H9 (cell line): Measurements from ENCODE around the gene HP. TPM values are rescaled to one million over a fixed set of nuclear protein-coding genes. Genes with fewer than 3 reads are reported as not detected.

Experiments
- DNase-seq: peaks from one replicate; pipeline ENCODE4 v3.0.0-alpha.2; 2017
- H2AFZ ChIP-seq: one replicate; pipeline ENCODE4 v1.6.1; 2013; ENCODE audit warnings: mild to moderate bottlenecking, low read length, control low read depth, moderate library complexity
- H2AK5ac ChIP-seq: 2 replicates; pipeline ENCODE4 v1.6.1; 2013; ENCODE audit warnings: low read length, control low read depth, mixed read lengths; ENCODE audit not compliant: insufficient read length
- H2BK120ac ChIP-seq: one replicate; pipeline ENCODE4 v1.6.1; 2013; ENCODE audit warnings: low read depth, mild to moderate bottlenecking, low read length, control low read depth, inconsistent platforms; ENCODE audit not compliant: poor library complexity, severe bottlenecking
- H2BK12ac ChIP-seq: 2 replicates; pipeline ENCODE4 v1.6.1; 2013; ENCODE audit warnings: low read length, control low read depth, mixed read lengths, low read depth; ENCODE audit not compliant: insufficient read length
- H2BK15ac ChIP-seq: 2 replicates; pipeline ENCODE4 v1.6.1; 2013; ENCODE audit warnings: low read depth, low read length, control low read depth
- H2BK20ac ChIP-seq: one replicate; pipeline ENCODE4 v1.6.1; 2013; ENCODE audit warnings: low read depth, mild to moderate bottlenecking, low read length, control low read depth, inconsistent platforms; ENCODE audit not compliant: poor library complexity, severe bottlenecking
- H2BK5ac ChIP-seq: 2 replicates; pipeline ENCODE4 v1.6.1; 2013; ENCODE audit warnings: low read length, control low read depth, mixed read lengths; ENCODE audit not compliant: insufficient read length
- H3K14ac ChIP-seq: 2 replicates; pipeline ENCODE4 v1.6.1; 2013; ENCODE audit warnings: low read length, control low read depth; ENCODE audit not compliant: insufficient read depth
- H3K18ac ChIP-seq: 2 replicates; pipeline ENCODE4 v1.6.1; 2013; ENCODE audit warnings: low read depth, mild to moderate bottlenecking, mixed read lengths, low read length, control low read depth; ENCODE audit not compliant: insufficient read length
- H3K23ac ChIP-seq: 2 replicates; pipeline ENCODE4 v1.6.1; 2013; ENCODE audit warnings: low read length, control low read depth, mixed read lengths, low read depth; ENCODE audit not compliant: insufficient read length
- H3K23me2 ChIP-seq: 2 replicates; pipeline ENCODE4 v1.6.1; 2013; ENCODE audit warnings: low read depth, mild to moderate bottlenecking, mixed read lengths, low read length, control low read depth; ENCODE audit not compliant: insufficient read length, poor library complexity, severe bottlenecking
- H3K27ac ChIP-seq: 2 replicates; pipeline ENCODE4 v1.5.1; 2013; ENCODE audit warnings: low read length, control low read depth, mixed read lengths, low read depth; ENCODE audit not compliant: insufficient read length
- H3K27me3 ChIP-seq: 2 replicates; pipeline ENCODE4 v1.6.1; 2013; ENCODE audit warnings: low read length, control low read depth, inconsistent platforms; ENCODE audit not compliant: insufficient read depth
- H3K4ac ChIP-seq: 2 replicates; pipeline ENCODE4 v1.6.1; 2013; ENCODE audit warnings: low read depth, mild to moderate bottlenecking, control low read depth, inconsistent platforms, low read length, moderate library complexity
- H3K4me1 ChIP-seq: 2 replicates; pipeline ENCODE4 v1.6.1; 2013; ENCODE audit warnings: low read length, control low read depth, inconsistent platforms; ENCODE audit not compliant: insufficient read depth
- H3K4me2 ChIP-seq: 2 replicates; pipeline ENCODE4 v1.6.1; 2013; ENCODE audit warnings: low read length, control low read depth, mixed read lengths; ENCODE audit not compliant: insufficient read length, insufficient read depth
- H3K56ac ChIP-seq: 2 replicates; pipeline ENCODE4 v1.6.1; 2013; ENCODE audit warnings: low read depth, mild to moderate bottlenecking, mixed read lengths, low read length, control low read depth; ENCODE audit not compliant: insufficient read length
- H3K79me1 ChIP-seq: 2 replicates; pipeline ENCODE4 v1.6.1; 2013; ENCODE audit warnings: low read depth, mild to moderate bottlenecking, moderate library complexity, low read length, control low read depth, inconsistent platforms; ENCODE audit not compliant: insufficient read depth, poor library complexity, severe bottlenecking
- H3K79me2 ChIP-seq: 2 replicates; pipeline ENCODE4 v1.6.1; 2013; ENCODE audit warnings: low read length, control low read depth, inconsistent platforms; ENCODE audit not compliant: insufficient read depth
- H3K9ac ChIP-seq: 2 replicates; pipeline ENCODE4 v1.6.1; 2013; ENCODE audit warnings: low read length, control low read depth, mixed read lengths; ENCODE audit not compliant: insufficient read length; ENCODE audit errors: extremely low read depth
- H3K9me3 ChIP-seq: one replicate; pipeline ENCODE4 v1.6.1; 2013; ENCODE audit warnings: low read depth, low read length, inconsistent platforms; ENCODE audit not compliant: control insufficient read depth
- H3T11ph ChIP-seq: one replicate; pipeline ENCODE4 v1.6.1; 2013; ENCODE audit warnings: mild to moderate bottlenecking, low read length, control low read depth, inconsistent platforms
- H4K20me1 ChIP-seq: one replicate; pipeline ENCODE4 v1.6.1; 2013; ENCODE audit not compliant: control insufficient read depth, insufficient read length, insufficient read depth
- H4K5ac ChIP-seq: 2 replicates; pipeline ENCODE4 v1.6.1; 2013; ENCODE audit warnings: low read depth, mild to moderate bottlenecking, mixed read lengths, low read length, control low read depth; ENCODE audit not compliant: insufficient read length
- H4K8ac ChIP-seq: replicated peaks from 2 replicates; pipeline ENCODE4 v1.6.1; 2013; ENCODE audit warnings: low read length, control low read depth, mixed read lengths, low read depth; ENCODE audit not compliant: insufficient read length
- H4K91ac ChIP-seq: 2 replicates; pipeline ENCODE4 v1.6.1; 2013; ENCODE audit warnings: low read depth, mild to moderate bottlenecking, moderate library complexity, mixed read lengths, low read length, control low read depth; ENCODE audit not compliant: insufficient read length
- H3K27ac Mint-ChIP-seq, 3 experiments: 2 replicates in 2 of 3; 3 replicates in 1 of 3; pipeline ENCODE4 v1.8.0; 2020 to 2021; ENCODE audit warnings: mixed read lengths in 3 of 3, mild to moderate bottlenecking in 1 of 3, moderate library complexity in 1 of 3
- H3K27me3 Mint-ChIP-seq: 2 replicates; pipeline ENCODE4 v1.8.0; 2021; ENCODE audit warnings: low read depth, mild to moderate bottlenecking, moderate library complexity, mixed read lengths
- H3K36me3 Mint-ChIP-seq, 3 experiments: 2 replicates in 2 of 3; 3 replicates in 1 of 3; pipeline ENCODE4 v1.8.0; 2020 to 2021; ENCODE audit warnings: low read depth in 3 of 3, mixed read lengths in 3 of 3; ENCODE audit not compliant: insufficient read depth in 1 of 3
- H3K4me1 Mint-ChIP-seq, 2 experiments: 2 replicates each; pipeline ENCODE4 v1.8.0; 2020; ENCODE audit warnings: mixed read lengths in 2 of 2
- H3K4me3 Mint-ChIP-seq, 2 experiments: 2 replicates in 1 of 2; 3 replicates in 1 of 2; pipeline ENCODE4 v1.8.0; 2020 to 2021; ENCODE audit warnings: mild to moderate bottlenecking in 2 of 2, mixed read lengths in 2 of 2, moderate library complexity in 1 of 2
- H3K9me3 Mint-ChIP-seq, 2 experiments: 2 replicates in 1 of 2; 3 replicates in 1 of 2; pipeline ENCODE4 v1.8.0; 2020; ENCODE audit warnings: mild to moderate bottlenecking in 2 of 2, mixed read lengths in 2 of 2, moderate library complexity in 1 of 2
- WGBS: extraction: QIAGEN DNeasy Blood & Tissue Kit; methylation state at CpG from one replicate; pipeline ENCODE4 v1.1.7; 2013; ENCODE audit warnings: missing lambda C conversion rate, low lambda C conversion rate, mixed read lengths; ENCODE audit not compliant: insufficient read length; ENCODE audit errors: extremely low coverage; 5-methylcytosine and 5-hydroxymethylcytosine counted together
- total RNA-seq: library from RNA; stranded (reverse); gene quantifications from 2 replicates; pipeline ENCODE4 v1.2.1, GENCODE V29; 2021
- TF ChIP-seq, protein P1 (sequence below): fragments of 200-600 bp; sonication (generic); conservative IDR thresholded peaks from 3 replicates; pipeline ENCODE4 v1.8.0; 2021; ENCODE audit warnings: antibody characterized with exemption, mild to moderate bottlenecking

Gene HP
- total RNA-seq, 1 experiment from 2014 or later, result not detected

DNA sequence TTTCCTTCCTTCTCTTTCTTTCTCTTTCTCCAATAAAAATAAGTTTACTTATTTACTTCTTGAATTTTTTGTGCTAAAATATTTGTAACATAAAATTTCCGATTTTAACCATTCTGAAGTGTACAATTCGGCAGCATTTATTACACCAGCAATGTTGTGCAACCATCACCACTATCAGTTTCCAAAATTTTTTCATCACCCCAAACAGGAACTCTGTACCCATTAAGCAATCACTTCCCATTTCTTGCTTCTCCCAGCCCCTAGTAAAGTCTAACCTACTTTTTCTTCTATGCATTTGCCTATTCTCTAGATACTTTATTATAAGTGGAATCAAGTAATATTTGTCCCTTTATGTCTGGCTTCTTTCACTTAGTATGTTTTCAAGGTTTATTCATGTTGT lies 2.5 kb upstream of the HP start:
- Histone ChIP-seq H4K20me1 (no peaks in the 10 kb centered on the region), H2BK120ac (no peak overlapping the region), H4K91ac (no peak overlapping the region), H3K4me2 (no peak overlapping the region), H3K18ac (no peak overlapping the region), H3K23me2 (no peaks in the 10 kb centered on the region), H3K79me2 (no peaks in the 10 kb centered on the region), H3K9me3 (no peaks in the 10 kb centered on the region), H3K14ac (no peak overlapping the region), H2BK20ac (no peak overlapping the region), H3K23ac (no peak overlapping the region), H2BK15ac (no peak overlapping the region), H3K56ac (no peak overlapping the region), H2AFZ (no peak overlapping the region), H3K27me3 (no peaks in the 10 kb centered on the region), H3K4ac (no peak overlapping the region), H4K5ac (no peak overlapping the region), H3K27ac (no peak overlapping the region), H2BK5ac (no peak overlapping the region), H3K4me1 (no peaks in the 10 kb centered on the region), H3K9ac (no peak overlapping the region), H4K8ac (no peak overlapping the region), H2AK5ac (no peak overlapping the region), H3T11ph (no peak overlapping the region), H3K79me1 (no peaks in the 10 kb centered on the region), H2BK12ac (no peak overlapping the region)
- no peaks in the 10 kb centered on the region for H3K4me1 Mint-ChIP-seq
- H3K9me3 Mint-ChIP-seq, result peaks cover 8 to 12% of the 10 kb centered on the region in 2 experiments; a peak in 3 of 5 replicates
- H3K27ac Mint-ChIP-seq, result no peak overlapping the region
- H3K4me3 Mint-ChIP-seq, result no peak overlapping the region
- no CpG with 5 or more reads among the region's 2 CpGs for WGBS
- no peak for DNase-seq
- H3K36me3 Mint-ChIP-seq, result no peaks in the 10 kb centered on the region
- TF ChIP-seq, protein P1, sequence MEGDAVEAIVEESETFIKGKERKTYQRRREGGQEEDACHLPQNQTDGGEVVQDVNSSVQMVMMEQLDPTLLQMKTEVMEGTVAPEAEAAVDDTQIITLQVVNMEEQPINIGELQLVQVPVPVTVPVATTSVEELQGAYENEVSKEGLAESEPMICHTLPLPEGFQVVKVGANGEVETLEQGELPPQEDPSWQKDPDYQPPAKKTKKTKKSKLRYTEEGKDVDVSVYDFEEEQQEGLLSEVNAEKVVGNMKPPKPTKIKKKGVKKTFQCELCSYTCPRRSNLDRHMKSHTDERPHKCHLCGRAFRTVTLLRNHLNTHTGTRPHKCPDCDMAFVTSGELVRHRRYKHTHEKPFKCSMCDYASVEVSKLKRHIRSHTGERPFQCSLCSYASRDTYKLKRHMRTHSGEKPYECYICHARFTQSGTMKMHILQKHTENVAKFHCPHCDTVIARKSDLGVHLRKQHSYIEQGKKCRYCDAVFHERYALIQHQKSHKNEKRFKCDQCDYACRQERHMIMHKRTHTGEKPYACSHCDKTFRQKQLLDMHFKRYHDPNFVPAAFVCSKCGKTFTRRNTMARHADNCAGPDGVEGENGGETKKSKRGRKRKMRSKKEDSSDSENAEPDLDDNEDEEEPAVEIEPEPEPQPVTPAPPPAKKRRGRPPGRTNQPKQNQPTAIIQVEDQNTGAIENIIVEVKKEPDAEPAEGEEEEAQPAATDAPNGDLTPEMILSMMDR, result no peak
- peaks cover 16% of the 10 kb centered on the region for H3K27me3 Mint-ChIP-seq
